Activated CD4-positive, alpha-beta T cell treated with anti-CD3 and anti-CD28 coated beads for 4 hours (primary cell): ENCODE results near the gene KNTC1.
"Not testable (repeated sequence)": the region's sequence is repeated elsewhere in the genome, so short reads cannot be mapped to it uniquely, and the experiment has no call there.

Source experiments
- DNase-seq, 2 donors: peaks; one replicate each; pipeline ENCODE4 v3.0.0-alpha.2; 2020

KNTC1 gene

GRCh38 chr12:122506393-122506938 is 20.6 kb upstream of the KNTC1 start:
- DNase-seq = no peak

- DNase-seq = no peak
These were observed 18.9 kb upstream of the KNTC1 start for GRCh38 chr12:122508163-122508562.

GRCh38 chr12:122513028-122513427 is 14.0 kb upstream of the KNTC1 start:
- not testable (repeated sequence) for DNase-seq

- DNase-seq = no peak
These were observed 13.4 kb upstream of the KNTC1 start for GRCh38 chr12:122513660-122514059.

GRCh38 chr12:122515275-122515674 is 11.8 kb upstream of the KNTC1 start:
- no peak for DNase-seq

GRCh38 chr12:122516544-122517361 is 10.3 kb upstream of the KNTC1 start:
- no peak for DNase-seq

- no peak for DNase-seq
These were observed 9.2 kb upstream of the KNTC1 start for GRCh38 chr12:122517877-122518276.

- no peak for DNase-seq
These were observed 8.1 kb upstream of the KNTC1 start for GRCh38 chr12:122518908-122519307.

GRCh38 chr12:122519418-122519817 is 7.6 kb upstream of the KNTC1 start:
- DNase-seq = no peak

- DNase-seq = no peak
These were observed 6.4 kb upstream of the KNTC1 start for GRCh38 chr12:122520676-122521075.

GRCh38 chr12:122523280-122523679 is 3.8 kb upstream of the KNTC1 start:
- no peak for DNase-seq

- DNase-seq = no peak
These were observed 3.0 kb upstream of the KNTC1 start for GRCh38 chr12:122523846-122524718.

- DNase-seq = peak in 1 of 2 donors; percentile 14
These were observed 462 bp downstream of the KNTC1 start for GRCh38 chr12:122527478-122527944.

- DNase-seq = no peak
These were observed 1.5 kb downstream of the KNTC1 start for GRCh38 chr12:122528582-122528981.

- DNase-seq = no peak
These were observed 1.9 kb downstream of the KNTC1 start for GRCh38 chr12:122528992-122529391.

- DNase-seq = no peak
These were observed 6.8 kb downstream of the KNTC1 start for GRCh38 chr12:122533856-122534255.

- no peak for DNase-seq
These were observed 10.0 kb downstream of the KNTC1 start for GRCh38 chr12:122537021-122537420.

GRCh38 chr12:122538496-122538895 is 11.4 kb downstream of the KNTC1 start:
- DNase-seq = no peak

GRCh38 chr12:122544537-122544936 is 17.5 kb downstream of the KNTC1 start:
- no peak for DNase-seq

GRCh38 chr12:122545855-122546254 is 18.8 kb downstream of the KNTC1 start:
- DNase-seq = no peak

GRCh38 chr12:122547330-122547729 is 20.3 kb downstream of the KNTC1 start:
- no peak for DNase-seq

GRCh38 chr12:122558745-122559641 is 31.9 kb downstream of the KNTC1 start:
- DNase-seq = no peak
